OCI-LY3 (cell line): ENCODE results near the gene ELAVL2.

Source experiments
- H2AFZ ChIP-seq: fragments of 200-600, 300-600 bp; shearing (Covaris generic); 2 replicates; pipeline ENCODE4 v1.6.0; 2014; ENCODE audit warnings: antibody characterized with exemption, low read depth, low read length
- H3K27ac ChIP-seq: fragments of 200-600, 300-600 bp; sonication (generic); 2 replicates; pipeline ENCODE4 v1.5.1; 2014; ENCODE audit warnings: mild to moderate bottlenecking, low read length, moderate library complexity, mixed read lengths
- H3K27me3 ChIP-seq: fragments of 200-600, 300-600 bp; sonication (generic); 2 replicates; pipeline ENCODE4 v1.6.1; 2014; ENCODE audit warnings: low read depth, low read length, mixed read lengths
- H3K36me3 ChIP-seq: fragments of 200-600, 300-600 bp; sonication (generic); replicated peaks from 2 replicates; pipeline ENCODE3; 2014; ENCODE audit warnings: low read depth, low read length, mixed read lengths
- H3K4me1 ChIP-seq: fragments of 300-600, 200-600 bp; sonication (generic); 2 replicates; pipeline ENCODE4 v1.6.1; 2014; ENCODE audit warnings: low read length, mixed read lengths
- H3K4me2 ChIP-seq: fragments of 200-600, 300-600 bp; sonication (generic); 2 replicates; pipeline ENCODE4 v1.6.1; 2014; ENCODE audit warnings: low read length, mixed read lengths
- H3K4me3 ChIP-seq: fragments of 300-600, 200-600 bp; sonication (generic); 2 replicates; pipeline ENCODE4 v1.5.1; 2014; ENCODE audit warnings: antibody characterized with exemption, mild to moderate bottlenecking, low read length, moderate library complexity
- H3K79me2 ChIP-seq: fragments of 300-600, 200-600 bp; shearing (Covaris generic); 2 replicates; pipeline ENCODE4 v1.6.1; 2014; ENCODE audit warnings: mild to moderate bottlenecking, low read length, mixed read lengths
- H3K9ac ChIP-seq: fragments of 300-600, 200-600 bp; shearing (Covaris generic); 2 replicates; pipeline ENCODE4 v1.6.0; 2014; ENCODE audit warnings: mild to moderate bottlenecking, low read length, moderate library complexity
- H3K9me3 ChIP-seq: fragments of 200-600, 300-600 bp; shearing (Covaris generic); 2 replicates; pipeline ENCODE4 v1.6.1; 2014; ENCODE audit warnings: low read length, mixed read lengths; ENCODE audit not compliant: insufficient read depth
- H4K20me1 ChIP-seq: fragments of 200-600, 300-600 bp; sonication (generic); 2 replicates; pipeline ENCODE4 v1.6.1; 2016; ENCODE audit warnings: low read length, mixed read lengths; ENCODE audit not compliant: insufficient read depth
- CTCF ChIP-seq: fragments of 200-600, 300-600 bp; sonication (generic); IDR thresholded peaks from 2 replicates; pipeline ENCODE4 v1.5.1; 2014; ENCODE audit warnings: antibody characterized with exemption, low read length, low read depth
- EZH2phosphoT487 ChIP-seq: fragments of 200-600 bp; shearing (Covaris generic); IDR thresholded peaks from 2 replicates; pipeline ENCODE4 v1.6.1; 2018; ENCODE audit warnings: antibody characterized with exemption, mixed run types, low read depth

Gene ELAVL2

GRCh38 chr9:23826120-23826629 is at the start of gene ELAVL2:
Gene ELAVL2 (minus strand): TSS chr9:23826240. CDS start chr9:23762234, 64,006 bp downstream.
- H3K9ac ChIP-seq, result no peak within 1 kb of the TSS
- H3K79me2 ChIP-seq, result no peaks in the 10 kb centered on the region
- H2AFZ ChIP-seq, result no peak within 1 kb of the TSS
- no peaks in the 10 kb centered on the region for H4K20me1 ChIP-seq
- H3K9me3 ChIP-seq, result no peaks in the 10 kb centered on the region
- no peak within 1 kb of the TSS for H3K4me2 ChIP-seq
- H3K36me3 ChIP-seq, result no peaks in the 10 kb centered on the region
- H3K4me3 ChIP-seq, result no peak within 1 kb of the TSS
- no peak for TF ChIP-seq EZH2phosphoT487
- TF ChIP-seq CTCF, result no peak
- no peaks in the 10 kb centered on the region for H3K27me3 ChIP-seq
- no peak within 1 kb of the TSS for H3K27ac ChIP-seq
- no peaks in the 10 kb centered on the region for H3K4me1 ChIP-seq

GRCh38 chr9:23858234-23858633 is 32.2 kb upstream of the ELAVL2 start:
- TF ChIP-seq CTCF, result no peak
- no peak for TF ChIP-seq EZH2phosphoT487
- Histone ChIP-seq H3K9me3 (no peaks in the 10 kb centered on the region), H3K4me1 (no peaks in the 10 kb centered on the region), H3K27me3 (no peaks in the 10 kb centered on the region), H3K4me2 (no peak overlapping the region), H3K9ac (no peak overlapping the region), H3K27ac (no peak overlapping the region), H3K4me3 (no peak overlapping the region), H2AFZ (no peak overlapping the region), H4K20me1 (no peaks in the 10 kb centered on the region), H3K79me2 (no peaks in the 10 kb centered on the region), H3K36me3 (no peaks in the 10 kb centered on the region)

DNA sequence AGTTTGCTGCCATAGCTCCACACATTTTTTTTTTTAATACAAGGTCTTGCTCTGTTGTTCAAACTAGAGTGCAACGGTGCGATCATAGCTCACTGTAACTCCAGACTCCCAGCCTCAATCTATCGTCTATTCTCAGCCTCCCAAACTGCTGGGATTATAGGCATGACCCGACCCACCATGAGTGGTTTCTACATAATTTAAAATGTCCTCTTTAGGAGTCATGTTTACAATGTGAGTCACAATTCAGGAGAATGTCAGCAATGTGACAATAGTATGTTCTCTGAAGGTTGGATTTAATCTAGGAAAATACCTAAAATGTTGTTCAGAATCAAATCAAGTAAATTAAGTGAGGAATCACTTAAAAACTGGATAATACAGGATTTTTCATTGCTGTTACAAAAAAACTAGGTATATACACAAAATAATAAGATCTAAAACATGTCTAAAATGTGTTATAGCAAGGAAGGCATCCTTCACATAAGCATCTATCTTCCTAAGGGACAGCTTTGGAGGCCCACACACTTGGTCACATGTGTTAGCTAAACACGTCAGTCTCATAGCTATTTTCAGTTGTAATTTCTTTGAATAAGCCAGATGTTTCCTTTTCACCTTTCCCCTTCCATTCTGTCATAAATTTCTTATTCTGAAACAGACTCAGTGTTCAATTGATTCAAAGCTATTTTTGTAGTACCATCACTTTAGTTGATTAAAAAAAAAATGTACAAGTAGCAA is 30.0 kb upstream of the ELAVL2 start:
- Histone ChIP-seq H3K9me3 (no peaks in the 10 kb centered on the region), H3K27me3 (no peaks in the 10 kb centered on the region), H3K4me2 (no peak overlapping the region), H3K9ac (no peak overlapping the region), H4K20me1 (no peaks in the 10 kb centered on the region), H2AFZ (no peak overlapping the region), H3K36me3 (no peaks in the 10 kb centered on the region), H3K27ac (no peak overlapping the region), H3K79me2 (no peaks in the 10 kb centered on the region), H3K4me1 (no peaks in the 10 kb centered on the region), H3K4me3 (no peak overlapping the region)
- TF ChIP-seq EZH2phosphoT487 (no peak), CTCF (no peak)

DNA sequence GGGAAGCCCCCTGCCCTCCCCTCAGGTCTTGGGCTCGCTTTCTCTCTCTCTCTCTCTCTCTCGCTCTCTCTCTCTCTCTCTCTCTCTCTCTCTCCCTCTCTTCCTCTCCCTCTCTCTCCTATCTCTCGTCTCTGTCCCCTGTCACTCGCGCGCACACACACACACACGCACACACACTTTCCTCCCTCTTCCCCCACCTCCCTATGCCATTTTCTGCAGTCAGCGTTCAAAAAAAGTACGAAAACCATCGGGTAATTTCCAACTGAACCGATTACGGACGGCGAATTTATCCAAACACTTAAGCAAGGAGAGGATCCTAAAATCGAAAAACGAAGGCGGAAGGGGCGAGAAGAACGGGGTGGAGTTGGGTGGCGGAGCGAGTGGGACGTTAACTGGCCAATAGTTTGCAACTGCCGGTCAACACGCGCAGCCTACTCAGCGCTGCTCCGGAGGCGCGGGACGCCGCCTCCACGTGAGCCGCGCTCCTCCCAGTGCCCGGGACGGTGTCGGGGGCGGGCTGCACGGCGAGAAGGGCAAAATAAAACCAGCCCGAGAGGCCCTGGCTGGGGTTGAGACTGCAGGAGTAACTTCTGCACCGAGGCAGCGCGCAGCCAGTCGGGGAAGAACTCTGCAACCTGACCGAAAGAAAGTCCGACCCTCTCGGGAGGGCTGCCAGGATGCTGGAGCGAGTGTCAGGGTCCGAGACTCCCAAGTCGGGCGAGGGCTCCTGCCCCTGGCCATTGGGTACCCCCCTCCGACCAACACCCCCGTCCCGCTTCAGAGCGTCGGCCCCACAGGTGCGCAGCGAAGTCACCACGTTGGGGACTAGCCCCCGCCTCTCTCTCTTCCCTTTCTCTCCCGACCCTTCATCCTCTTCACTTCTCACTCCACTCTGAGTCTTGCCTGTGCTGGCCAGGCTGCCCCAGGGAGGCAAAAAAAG is 24.9 kb upstream of the ELAVL2 start:
- Histone ChIP-seq H3K4me3 (no peak overlapping the region), H3K9me3 (no peaks in the 10 kb centered on the region), H3K79me2 (no peaks in the 10 kb centered on the region), H3K27ac (no peak overlapping the region), H2AFZ (no peak overlapping the region), H3K36me3 (no peaks in the 10 kb centered on the region), H3K4me1 (no peaks in the 10 kb centered on the region), H3K27me3 (no peaks in the 10 kb centered on the region), H3K9ac (no peak overlapping the region), H3K4me2 (no peak overlapping the region), H4K20me1 (no peaks in the 10 kb centered on the region)
- TF ChIP-seq EZH2phosphoT487, result no peak
